ENCODE results near the gene CTNNA3.

DNA sequence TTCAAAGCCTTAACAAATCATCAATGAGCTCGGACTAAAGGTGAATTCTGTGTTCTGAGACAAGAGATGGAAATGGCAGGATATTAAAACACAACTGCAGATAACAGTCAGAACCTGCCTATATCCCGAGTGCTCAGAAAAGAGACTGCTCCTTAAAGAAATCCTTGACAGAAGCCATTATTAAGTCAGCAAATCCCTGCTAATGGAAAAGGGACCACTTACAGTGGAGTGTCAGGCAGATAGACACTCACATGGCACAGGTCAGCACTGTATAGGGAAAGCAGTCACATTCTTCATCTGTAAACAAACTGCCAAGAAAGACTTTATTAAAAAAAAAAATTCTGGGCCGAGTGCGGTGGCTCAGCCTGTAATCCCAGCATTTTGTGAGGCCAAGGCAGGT, 917.6 kb downstream of the CTNNA3 start:
- TF ChIP-seq POLR2AphosphoS5 (IDR thresholded peaks at IDR 0.05) (no peak), POLR2A (IDR thresholded peaks at IDR 0.05) (no peak), EP300 (IDR thresholded peaks at IDR 0.05) (no peak)
- TF ChIP-seq, protein P1, sequence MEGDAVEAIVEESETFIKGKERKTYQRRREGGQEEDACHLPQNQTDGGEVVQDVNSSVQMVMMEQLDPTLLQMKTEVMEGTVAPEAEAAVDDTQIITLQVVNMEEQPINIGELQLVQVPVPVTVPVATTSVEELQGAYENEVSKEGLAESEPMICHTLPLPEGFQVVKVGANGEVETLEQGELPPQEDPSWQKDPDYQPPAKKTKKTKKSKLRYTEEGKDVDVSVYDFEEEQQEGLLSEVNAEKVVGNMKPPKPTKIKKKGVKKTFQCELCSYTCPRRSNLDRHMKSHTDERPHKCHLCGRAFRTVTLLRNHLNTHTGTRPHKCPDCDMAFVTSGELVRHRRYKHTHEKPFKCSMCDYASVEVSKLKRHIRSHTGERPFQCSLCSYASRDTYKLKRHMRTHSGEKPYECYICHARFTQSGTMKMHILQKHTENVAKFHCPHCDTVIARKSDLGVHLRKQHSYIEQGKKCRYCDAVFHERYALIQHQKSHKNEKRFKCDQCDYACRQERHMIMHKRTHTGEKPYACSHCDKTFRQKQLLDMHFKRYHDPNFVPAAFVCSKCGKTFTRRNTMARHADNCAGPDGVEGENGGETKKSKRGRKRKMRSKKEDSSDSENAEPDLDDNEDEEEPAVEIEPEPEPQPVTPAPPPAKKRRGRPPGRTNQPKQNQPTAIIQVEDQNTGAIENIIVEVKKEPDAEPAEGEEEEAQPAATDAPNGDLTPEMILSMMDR (IDR thresholded peaks at IDR 0.05): no peak
